HT1080 (cell line): ENCODE results near the gene SNRNP48. TPM values are rescaled to one million over a fixed set of nuclear protein-coding genes. Genes with fewer than 3 reads are reported as not detected.
A peak's percentile ranks its signal among the peaks of the same experiment; 100 is the strongest.

Experiments
- DNase-seq: peaks from one replicate; pipeline ENCODE4 v3.0.0-alpha.2; 2015; ENCODE audit warnings: low read depth
- total RNA-seq: library from RNA; depleted of rRNA; stranded (reverse); fragments of >200 nt; shearing (Covaris generic); gene quantifications from 2 replicates; pipeline ENCODE4 v1.2.3, GENCODE V29; 2014

Gene SNRNP48
- total RNA-seq, 1 experiment from 2014 or later = 9.7 TPM

DNA sequence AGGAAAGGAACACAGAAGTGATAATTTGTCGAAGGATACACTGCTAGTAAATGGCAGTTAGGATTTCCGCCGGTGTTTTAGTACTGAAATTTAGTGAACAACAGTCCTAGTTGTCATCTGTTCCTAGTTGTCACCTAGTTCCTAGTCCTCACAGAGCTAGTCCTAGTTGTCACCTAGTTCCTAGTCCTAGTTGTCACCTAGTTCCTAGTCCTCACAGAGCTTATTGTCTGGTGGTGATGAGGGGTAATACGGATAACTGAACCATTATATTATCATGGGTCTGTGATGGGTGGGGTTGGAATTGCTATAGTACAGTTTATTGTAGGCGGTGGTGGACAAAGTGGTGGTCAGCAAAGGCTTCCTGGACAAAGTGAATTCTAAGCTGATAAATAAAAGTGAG is 1.8 kb downstream of the SNRNP48 start:
- DNase-seq = no peak

DNA sequence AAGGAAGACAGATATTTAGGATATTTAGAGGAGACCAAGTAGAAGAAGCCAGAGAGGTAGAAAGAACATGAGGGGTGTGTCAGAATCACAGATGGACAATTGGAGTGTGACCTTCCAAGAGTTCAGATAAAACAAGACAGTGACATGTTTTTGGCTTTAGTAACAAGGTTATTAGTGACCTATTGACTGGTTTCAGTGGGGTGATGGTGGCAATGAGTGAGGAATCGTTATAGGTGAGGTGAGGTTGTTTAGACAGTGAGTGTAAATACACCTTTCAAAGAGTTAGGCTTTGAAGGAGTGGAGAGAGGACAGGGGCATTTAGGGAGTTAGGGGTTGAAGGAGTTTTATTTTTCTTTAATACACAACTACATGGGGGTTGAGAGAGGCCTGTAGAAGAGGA is 3.2 kb downstream of the SNRNP48 start:
- DNase-seq = no peak

DNA sequence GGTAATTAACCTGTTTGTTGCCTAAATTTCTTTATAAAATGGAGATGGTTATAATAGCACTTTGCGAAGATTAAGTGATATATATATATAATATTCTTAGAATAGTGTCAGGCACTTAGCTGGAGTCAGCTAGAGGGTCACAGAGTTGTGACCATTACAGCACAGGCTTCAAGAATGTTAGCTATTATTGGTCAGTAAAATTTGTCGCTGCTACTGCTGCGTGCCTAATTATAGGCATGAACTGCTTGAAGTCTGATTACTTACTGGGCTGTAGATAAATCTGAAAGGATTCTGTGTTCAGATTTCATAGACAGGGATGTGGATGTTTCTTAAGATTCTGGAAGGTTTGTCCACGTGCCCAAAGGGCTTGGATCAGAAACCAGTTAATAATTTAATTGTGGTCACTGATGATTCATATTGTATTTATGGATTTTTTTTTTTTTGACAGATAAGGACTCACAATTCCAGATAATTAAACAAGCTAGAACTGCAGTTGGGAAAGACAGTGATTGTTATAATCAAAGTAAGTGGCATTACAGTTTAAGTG is 4.7 kb downstream of the SNRNP48 start:
- no peak for DNase-seq

DNA sequence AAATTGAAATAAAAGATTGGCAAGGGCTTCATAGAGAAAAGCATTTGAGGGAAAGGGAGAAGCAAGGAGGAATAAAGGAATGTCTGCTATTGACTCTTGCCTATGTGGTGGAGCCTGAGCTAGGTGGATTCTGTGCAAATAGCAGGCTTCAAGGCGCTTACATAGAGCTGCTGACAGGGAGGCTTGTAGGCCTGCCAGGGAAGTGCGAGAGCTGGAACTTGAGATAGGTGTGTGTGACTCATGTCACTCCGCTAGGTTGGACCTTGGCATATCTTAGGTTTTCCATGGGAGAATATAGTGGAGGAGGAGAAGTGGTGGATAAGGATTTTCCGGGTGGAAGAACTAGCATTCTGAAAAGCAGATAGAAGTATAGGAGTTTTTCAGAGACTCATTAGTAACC is 14.0 kb downstream of the SNRNP48 start:
- DNase-seq = no peak

DNA sequence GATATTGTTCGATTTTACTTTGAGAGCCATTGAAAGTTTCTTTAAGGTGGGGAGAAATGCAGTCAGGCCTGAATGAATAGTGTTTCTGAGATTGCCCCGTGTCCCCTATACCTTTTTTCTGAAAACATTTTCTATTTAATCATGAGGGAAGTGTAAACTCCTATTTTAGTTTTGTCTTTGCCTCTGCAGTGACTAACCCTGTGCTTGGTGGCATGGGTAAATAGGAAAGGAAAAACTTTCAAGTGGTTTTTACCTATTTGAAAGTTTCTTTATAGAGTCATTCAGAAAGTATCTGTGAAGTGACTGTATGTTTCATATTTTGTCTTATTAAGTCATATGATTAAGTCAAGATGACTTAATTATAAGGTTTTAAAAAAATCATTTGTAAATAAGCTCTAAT is 14.5 kb downstream of the SNRNP48 start:
- DNase-seq = no peak

DNA sequence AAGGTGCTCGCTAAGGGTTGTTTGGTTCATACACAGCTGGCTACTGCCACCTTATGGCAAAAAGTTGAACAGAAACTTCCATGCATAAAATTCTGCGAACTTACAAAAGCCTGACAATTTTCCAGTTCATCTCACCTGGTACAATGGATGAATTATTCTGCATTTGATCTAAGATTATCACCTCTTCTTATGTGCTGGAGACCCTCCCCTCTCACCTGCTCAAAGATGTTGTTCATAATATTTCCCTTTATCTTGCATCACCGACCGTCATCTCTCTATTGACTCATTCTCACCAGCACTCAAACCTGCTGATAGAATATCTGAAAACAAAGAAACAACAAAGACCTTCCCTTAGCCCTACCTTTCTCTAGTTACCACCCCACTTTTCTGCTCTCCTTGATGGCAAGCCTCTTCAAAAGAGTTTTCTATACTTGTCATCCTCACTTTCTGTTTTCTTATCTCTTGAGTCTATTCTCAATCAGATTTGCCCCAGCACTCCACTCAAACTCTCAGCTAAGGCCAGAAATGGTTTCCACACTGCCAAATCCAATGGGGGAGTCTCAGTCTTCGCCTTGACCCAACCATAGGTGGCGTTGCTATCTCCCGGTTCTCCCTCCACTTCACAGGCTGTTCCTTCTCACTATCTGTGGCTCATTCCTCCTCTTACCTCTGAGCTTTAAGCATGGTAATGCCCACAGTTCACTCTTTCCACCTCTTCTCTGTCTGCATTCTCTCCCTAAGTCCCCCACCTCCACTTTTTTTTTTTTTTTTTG is 25.8 kb downstream of the SNRNP48 start:
- peak; percentile 56 for DNase-seq

DNA sequence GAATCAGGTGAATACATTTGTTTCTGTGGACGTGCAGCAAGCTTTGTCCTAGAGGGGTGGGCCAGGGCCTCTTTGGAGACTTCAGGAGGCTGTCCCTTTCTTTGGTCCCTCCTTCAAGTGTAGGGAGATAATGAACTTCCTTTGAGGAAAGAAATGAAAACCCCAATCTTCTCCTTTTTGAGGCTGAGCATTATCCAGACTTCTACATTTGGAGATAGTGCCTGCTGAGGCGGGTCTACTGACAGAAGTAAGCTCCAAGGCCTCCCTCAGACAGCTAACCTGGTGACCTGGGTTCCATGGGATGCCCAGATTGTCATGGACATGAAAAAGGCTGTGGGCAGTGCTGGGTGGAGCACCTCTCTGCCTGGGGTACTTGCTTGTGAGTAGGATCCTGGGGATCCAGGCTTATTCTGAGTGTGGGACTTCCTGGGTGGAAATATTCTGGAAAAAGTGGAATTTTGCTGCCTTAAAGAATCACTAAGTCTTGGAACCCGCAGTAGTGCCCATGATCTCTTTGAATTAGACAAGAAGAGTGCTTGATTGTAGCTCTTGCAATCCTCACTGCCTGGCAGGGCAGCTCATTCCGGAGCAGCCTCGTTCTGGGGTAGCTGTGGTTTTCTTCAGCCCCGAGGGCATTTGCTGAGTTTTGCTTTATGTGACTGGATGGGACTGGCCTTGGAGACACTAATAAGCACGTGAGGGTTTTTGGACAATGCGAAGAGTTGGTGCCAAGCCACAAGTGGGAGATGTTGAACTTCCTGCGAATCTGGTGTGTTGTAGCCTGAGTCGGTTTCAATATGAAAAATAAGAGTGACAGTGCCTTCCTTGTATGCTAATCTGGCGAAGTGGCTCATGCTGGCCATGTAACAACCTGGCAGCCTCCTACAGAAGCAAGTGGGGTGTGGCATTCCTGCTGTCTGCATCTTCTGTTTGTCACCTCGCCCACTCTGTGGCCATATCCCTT is 28.1 kb downstream of the SNRNP48 start:
- DNase-seq = peak; percentile 88

DNA sequence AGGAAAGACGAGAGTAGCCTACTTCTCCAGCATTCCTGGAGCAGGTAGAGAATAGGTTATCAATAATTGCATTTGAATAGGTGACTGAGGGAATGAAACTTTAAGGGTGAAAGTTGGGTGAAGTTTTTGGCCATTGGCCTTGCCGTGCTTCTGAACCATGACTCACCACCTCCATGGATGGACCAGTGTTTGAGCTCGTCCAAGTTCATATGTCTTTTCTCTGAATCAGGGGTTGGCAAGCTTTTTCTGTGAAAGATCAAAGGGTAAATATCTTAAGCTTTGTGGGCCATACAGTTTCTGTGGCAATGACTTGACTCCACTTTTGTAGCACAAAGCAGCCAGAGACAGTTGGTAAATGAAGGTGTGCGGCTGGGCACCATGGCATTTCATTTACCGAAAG is 31.8 kb downstream of the SNRNP48 start:
- no peak for DNase-seq

DNA sequence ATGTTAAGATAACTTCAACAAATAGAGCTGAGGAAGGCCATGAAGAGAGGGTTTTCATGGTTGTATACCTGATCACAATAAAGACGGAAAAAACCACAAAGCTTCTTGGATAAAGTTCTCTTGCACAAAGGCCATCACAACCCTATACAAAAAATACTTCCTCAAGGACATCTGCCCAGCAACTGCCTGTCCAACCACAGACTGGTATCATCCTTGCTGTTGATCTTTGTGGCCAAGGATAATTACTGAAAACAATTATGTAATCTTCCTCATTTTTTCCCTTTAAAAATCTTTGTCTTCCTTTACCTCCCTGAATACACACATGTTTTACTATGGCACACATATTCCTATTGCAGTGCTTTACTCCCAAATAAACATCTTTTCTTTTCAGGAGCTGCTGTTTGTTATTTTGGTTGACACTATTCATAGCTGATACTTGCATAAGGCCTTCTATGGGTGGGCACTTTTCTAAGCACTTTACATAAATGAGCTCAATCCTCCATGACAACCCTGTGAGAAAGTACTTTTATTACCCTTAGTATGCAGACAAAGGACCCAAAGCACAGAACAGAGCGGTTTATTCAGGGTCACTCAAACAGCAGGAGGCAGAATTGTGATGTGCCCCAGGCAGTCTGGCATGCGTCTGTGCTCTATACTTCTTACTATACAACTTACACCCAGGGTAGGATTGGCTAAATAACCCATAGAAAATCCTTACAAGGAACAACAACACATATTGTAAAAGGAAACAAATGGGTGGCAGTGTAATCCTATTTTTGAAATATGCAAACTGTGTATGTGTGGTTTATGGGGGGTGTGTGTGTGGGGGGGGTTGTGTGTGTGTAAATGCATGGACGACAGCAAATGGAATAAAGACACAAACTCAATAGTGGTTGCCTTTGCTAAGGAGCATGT is 35.1 kb downstream of the SNRNP48 start:
- no peak for DNase-seq

DNA sequence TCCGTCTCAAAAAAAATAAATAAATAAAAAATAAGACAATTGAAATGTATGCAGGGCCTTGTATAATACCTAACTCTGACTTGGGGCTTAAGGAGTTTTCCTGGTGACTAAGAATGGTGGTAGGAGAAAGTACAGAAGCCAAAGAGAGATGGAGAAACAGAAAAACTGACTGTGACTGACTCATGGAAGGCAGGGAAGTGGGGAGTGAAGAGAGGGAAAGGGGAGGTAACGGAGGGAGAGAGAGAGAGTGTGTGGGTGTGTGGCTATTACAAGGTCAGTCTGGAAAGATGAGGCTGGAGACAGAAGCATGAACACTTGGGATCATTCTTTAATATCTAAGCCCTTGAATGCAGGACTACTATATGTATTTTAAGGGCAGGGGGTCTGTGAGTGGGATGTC is 38.5 kb downstream of the SNRNP48 start:
- peak; percentile 59 for DNase-seq

DNA sequence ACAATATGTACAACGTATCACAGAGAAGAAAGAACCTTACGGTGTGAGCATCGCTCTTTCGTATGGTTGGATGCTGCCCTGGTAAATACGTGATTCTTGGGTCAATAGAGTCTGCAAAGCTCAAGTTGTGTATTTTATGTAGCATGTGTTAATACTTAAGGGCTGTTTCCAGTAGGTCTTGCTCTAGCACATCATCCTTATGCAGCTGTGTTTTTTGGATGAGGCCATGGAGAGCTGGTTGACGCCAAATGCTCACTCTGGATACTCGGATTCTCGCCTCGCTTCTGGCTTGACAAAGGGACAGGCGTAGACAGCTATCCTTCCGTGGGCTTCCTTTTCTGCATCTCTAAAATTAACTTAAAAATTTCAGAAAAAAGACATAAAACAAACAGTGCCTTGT is 38.9 kb downstream of the SNRNP48 start:
- DNase-seq = no peak

DNA sequence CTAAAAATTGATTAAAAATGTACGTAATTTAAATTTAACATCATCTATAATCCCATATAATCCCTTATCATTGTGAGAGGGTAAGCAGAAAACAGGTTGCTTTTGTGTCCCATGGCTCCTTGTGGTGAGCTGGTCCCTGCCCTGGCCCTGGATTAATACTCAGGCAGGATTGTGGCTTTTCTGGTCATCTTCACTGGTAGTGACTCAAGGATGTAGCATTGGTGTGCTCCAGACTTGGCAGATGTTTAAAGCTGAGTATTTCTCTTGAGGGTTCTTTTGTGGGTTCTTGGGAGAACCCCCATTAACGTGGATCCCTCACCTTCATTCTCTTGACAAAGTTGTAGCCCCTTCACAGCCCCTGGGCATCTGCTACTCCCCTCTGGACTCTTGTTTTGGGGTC is 39.3 kb downstream of the SNRNP48 start:
- no peak for DNase-seq

DNA sequence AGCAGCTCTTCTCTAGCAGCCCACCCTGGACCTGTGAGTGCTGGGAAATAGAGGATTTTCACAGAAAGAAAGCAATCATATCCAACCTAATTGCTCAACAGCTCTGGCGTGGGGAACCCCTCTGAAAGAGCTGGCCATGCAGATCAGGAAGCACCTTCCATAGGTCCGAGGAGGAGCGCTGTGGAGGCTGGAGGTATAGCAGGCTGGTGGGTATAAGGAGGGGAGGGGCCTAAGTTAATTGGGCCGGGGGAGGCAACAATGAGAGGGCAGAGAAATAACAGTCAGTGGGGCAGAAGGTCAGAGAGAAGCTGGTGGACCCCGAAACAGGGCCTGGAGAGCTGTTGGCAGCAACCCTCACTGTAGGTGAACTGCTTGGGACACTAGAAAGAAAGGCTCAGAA is 40.8 kb downstream of the SNRNP48 start:
- DNase-seq = no peak

DNA sequence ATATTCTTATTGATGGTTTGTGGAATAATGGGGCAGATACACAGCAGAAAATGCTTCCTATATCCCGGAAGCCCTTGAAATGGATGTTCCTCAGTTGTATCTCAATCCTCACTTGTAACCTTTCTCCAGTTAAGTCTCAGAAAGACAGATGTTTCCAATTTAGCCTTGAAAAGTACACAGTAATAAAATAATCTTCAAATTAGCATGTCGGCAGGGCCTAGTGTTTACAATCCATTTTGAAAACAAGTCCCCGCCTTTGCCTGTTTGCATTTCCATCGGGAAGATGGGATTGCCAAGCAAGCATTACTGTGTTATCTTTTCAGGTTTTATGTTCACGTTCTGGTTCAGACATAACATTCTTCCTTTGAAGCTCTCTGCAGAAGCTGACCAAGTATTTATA is 41.5 kb downstream of the SNRNP48 start:
- DNase-seq = no peak

DNA sequence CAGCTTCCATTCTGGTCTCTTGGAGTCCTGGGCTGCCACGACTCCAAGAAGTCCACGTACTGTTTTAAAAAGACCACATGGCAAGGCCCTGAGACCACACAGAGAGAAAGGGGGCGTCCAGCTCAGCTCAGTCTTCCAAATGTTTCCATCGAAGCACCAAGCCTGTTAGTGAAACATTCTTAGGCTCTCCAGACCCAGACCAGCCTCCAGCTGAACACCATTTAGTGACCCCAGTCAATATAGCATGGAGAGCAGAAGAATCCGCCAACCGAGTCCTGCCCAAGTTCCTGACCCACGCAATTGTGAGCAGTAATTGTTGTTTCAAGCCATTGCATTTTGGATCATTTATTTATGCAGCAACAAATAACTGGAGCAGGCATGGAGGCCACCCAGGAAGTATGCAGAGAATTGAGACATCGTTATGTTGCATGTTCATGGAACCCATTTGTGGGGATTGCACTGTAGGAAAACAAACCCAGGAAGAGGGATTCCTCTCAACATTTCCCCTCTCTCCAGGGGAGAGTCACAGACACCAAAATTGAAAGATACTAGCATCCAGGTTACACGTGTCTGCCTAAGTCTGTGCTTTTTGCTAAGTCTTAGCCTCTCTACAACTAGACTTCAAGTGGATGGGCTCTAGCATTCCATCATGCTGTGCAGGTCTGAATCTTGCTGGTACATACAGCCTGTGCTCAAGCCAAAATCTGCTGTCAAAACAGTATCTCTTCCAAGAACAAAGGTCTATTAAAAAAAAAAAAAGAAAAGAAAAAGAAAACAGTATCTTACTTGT is 42.7 kb downstream of the SNRNP48 start:
- no peak for DNase-seq

DNA sequence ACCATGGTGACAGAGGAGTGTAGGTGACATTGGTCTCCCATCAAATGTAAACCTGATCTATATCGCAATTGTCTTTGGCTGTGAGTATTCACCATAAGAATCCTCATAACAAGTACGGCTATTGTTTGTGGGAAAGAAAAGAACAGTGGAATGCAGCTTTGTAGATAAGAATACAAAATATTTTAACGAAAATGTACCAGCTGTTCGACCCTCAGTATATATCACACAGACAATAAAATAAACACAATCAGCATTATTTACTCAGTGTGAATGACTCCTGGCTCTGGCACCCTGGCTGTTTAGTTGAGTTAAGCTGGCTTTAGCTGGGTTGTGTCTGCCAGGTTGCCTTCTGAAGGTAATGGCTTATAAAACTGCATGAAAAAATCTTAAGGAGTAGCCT is 43.4 kb downstream of the SNRNP48 start:
- no peak for DNase-seq

DNA sequence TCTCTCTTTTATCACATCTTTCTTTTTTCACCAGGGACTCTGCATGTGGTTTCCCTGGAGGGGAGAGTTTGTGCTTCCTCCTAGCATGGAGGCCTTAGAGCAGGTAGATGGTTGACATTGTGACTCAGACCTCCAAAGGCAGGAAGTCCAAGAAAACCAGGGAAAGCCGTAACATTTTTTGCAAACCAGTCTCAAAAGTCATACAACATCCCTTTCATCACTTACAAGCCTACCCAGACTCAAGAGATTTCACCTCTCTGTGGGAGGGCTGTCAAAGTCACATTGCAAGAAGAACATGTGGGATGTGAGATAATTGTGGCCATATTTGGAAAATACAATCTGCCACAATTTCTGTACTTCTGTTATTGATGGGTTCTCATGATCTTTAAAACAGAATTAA is 46.2 kb downstream of the SNRNP48 start:
- DNase-seq = peak; percentile 82

DNA sequence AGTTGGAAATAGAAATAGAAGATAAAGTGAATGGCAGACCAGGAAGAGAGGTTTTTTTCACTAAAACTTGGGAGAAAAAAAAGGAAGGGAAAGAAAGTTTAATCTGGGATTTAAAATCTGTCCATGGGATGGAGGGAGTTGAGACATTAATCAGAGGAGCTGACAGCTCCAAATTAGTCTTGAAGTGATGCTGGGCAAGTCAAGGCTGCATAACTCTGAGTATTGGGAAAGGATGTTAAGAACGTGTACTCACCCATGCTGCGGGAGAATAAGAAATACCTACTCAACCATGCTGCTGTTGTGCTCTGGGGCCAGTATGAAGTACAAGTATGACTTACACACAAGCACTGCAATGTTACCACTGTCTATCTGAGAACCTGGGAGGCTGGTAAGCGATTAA is 47.5 kb downstream of the SNRNP48 start:
- DNase-seq = no peak

DNA sequence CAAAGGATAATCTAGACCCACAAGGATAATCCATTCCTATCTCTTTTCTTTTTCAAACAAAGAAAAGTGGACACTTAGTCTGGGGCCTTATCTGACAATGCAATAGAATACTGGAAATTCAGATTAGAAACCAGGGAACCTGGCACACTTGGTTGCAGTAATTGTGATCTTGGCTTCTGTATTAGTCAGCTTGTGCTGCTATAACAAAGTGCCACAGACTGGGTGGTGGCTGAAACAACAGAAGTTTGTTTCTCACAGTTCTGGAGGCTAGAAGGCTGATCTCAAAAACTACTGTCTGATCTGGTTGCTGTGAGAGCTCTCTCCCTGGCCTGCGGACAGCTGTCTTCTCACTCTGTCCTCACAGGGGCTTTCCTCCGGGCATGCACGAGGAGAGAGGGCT is 49.4 kb downstream of the SNRNP48 start:
- no peak for DNase-seq

DNA sequence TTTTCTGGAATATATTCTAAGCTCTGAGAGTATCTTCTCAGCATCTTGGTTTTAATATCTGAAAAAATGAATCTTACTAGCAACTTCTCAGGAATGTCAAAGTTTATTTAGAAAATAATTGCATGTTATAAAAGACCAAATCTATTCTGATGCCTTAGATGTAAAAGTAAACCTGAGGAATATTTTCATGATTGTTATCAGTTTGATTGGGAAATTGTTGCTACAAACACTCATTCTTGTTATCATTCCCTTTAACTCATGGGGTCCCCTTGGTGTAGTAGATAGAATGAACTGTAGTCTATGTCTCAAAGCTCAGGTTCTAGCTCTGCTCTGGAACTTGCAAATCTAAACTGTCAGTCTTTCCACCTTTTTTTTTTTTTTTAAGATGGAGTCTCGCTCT is 50.0 kb downstream of the SNRNP48 start:
- no peak for DNase-seq
